ENCODE measurements around the gene UBXN11.

The UBXN11 gene

DNA sequence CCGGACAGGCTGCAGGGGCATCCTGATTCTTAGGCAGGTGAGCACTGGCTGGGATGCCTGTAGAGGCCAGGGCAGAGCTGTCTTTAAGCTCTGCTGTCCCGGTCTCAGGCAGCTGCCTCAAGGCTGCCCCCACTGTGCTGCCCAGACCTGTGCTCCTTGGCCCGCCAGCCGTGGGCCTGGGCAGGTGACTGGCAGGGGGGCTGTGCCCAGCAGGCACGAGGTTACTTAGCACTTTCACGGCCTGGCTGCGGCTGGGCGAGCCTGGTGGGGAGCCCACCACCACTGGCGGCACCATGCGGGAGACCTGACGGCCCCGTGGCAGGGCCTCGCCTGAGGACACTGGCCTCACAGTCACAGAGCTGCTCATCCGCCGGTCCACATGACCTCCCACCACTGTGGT lies 39.3 kb upstream of the UBXN11 start:
- DNase-seq (ENCODE audit: low read depth), result no peak
- no peak overlapping the region for H3K4me3 ChIP-seq (ENCODE audit: low read length)
- TF ChIP-seq, protein P1, sequence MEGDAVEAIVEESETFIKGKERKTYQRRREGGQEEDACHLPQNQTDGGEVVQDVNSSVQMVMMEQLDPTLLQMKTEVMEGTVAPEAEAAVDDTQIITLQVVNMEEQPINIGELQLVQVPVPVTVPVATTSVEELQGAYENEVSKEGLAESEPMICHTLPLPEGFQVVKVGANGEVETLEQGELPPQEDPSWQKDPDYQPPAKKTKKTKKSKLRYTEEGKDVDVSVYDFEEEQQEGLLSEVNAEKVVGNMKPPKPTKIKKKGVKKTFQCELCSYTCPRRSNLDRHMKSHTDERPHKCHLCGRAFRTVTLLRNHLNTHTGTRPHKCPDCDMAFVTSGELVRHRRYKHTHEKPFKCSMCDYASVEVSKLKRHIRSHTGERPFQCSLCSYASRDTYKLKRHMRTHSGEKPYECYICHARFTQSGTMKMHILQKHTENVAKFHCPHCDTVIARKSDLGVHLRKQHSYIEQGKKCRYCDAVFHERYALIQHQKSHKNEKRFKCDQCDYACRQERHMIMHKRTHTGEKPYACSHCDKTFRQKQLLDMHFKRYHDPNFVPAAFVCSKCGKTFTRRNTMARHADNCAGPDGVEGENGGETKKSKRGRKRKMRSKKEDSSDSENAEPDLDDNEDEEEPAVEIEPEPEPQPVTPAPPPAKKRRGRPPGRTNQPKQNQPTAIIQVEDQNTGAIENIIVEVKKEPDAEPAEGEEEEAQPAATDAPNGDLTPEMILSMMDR (conservative IDR thresholded peaks at IDR 0.05; ENCODE audit: low read length), result no peak

DNA sequence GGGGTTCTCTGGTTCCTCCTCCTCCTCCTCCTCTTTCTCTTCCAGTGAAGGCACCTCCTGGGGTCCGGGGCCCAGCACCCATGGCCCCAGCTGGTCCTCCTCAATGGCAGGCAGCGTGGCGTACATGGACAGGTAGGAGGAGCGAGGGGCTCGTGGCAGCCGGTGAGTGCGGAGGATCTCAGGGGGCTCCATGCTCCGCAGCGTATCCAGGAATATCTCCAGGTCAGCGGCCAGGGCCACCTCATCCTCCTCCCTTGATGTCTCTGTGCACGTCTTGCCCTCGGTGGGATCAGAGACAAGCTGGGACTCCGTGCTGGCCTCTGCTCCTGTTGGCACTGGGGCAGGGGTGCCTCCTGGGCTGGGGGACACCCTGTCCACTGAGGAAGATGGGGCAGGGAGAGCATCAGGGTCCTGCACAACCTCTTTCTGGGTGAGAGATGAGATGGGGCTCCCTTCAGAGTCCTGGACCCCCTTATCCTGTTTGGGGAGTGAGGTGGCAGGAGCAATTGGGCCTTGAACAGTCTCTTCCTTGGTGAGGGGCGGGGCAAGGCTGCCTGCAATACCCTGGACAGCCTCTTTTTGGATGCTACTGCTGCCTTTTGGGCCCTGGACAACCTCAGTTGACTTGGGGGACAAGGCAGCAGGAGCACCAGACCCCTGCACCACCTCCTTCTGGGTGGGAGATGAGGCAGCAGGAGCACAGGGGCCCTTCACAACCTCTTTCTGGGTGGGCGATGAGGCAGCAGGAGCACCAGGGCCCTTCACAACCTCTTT lies 37.9 kb upstream of the UBXN11 start:
- H3K4me3 ChIP-seq (ENCODE audit: low read length), result no peak overlapping the region
- TF ChIP-seq, protein P1 (conservative IDR thresholded peaks at IDR 0.05; ENCODE audit: low read length), result no peak

DNA sequence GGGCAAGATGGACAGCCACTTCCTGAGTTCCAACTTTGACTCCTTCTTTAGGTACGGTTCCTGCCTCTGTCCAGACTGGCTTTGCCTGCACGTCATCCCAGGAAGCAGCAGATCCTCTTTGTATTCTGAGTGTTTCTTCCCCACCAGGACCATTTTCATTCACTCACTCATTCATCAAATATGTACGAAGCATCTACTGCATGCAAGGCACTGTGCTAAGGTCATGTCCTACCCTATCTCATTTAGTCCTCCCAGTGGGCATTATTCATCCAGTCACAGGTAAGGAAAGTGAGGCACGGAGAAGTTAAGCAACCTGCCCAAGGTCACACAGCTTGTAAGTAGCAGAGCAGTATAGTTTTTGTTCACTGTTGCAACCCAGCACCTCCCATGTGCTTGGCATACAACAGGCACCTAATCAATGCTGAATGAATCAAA lies 33.6 kb upstream of the UBXN11 start:
- no peak overlapping the region for H3K4me3 ChIP-seq (ENCODE audit: low read length)
- TF ChIP-seq, protein P1 (conservative IDR thresholded peaks at IDR 0.05; ENCODE audit: low read length), result no peak
- no peak for DNase-seq (ENCODE audit: low read depth)

More for the DNA sequence above, 37.9 kb upstream of the UBXN11 start:
- DNase-seq (ENCODE audit: low read depth), result no peak

DNA sequence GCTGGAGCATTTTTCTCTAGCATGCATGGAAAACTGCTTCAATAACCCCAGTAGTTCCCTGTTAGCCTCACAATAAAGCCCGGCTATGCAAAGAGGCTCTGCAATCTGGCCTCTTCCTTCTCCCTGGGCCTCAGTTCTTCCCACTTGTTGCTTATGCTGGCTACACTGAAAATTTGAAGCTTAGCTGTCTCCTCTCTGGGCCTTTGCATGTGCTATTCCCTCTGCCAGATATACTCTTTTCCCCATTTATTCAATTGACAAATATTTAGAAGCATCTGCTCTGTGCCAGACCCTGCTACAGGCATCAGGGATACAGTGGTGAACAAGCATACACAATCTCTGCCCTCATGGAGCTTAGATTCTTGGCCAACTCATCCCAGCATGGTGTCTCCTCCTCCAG lies 32.2 kb upstream of the UBXN11 start:
- TF ChIP-seq, protein P1 (conservative IDR thresholded peaks at IDR 0.05; ENCODE audit: low read length), result no peak
- DNase-seq (ENCODE audit: low read depth), result no peak

DNA sequence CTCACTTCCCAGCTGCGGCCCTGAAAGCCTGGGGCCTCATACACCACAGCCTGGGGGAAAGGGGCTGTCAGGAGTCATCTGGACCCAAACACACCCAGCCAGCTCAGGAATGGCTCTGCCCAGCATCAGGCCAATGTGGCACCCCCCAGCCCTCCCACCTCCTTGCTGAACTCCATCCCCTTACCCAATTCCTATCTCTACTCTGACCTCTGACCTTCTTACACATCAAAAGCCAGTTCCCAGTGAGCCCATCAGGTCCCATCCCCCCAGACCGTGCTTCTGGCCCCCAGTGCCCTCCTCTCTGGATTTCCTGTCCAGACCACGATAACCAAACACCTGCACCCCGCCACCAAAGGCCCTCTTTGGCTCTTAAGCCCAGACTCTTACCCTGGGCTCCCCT lies 31.2 kb upstream of the UBXN11 start:
- TF ChIP-seq, protein P1 (conservative IDR thresholded peaks at IDR 0.05; ENCODE audit: low read length), result no peak

More for the DNA sequence above, 32.2 kb upstream of the UBXN11 start:
- no peak overlapping the region for H3K4me3 ChIP-seq (ENCODE audit: low read length)

DNA sequence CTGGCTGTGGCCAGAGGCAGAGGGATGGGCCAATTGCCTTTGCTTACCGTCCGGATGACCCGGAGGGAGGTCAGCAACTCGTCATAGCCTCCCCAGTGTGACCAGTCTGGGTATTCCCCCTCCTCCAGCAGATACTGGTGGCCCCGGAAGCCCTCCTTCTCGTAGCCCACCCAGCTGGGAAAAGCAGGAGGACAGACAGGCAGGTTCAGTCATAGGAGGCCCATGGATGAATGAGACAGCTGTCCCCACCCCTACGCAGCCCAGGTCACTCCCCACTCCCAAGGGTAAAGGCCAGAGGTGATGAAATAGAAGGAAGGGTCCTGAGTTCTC lies 30.7 kb upstream of the UBXN11 start:
- H3K4me3 ChIP-seq (ENCODE audit: low read length), result no peak overlapping the region
- TF ChIP-seq, protein P1 (conservative IDR thresholded peaks at IDR 0.05; ENCODE audit: low read length), result no peak
- no peak for DNase-seq (ENCODE audit: low read depth)

More for the DNA sequence above, 31.2 kb upstream of the UBXN11 start:
- DNase-seq (ENCODE audit: low read depth), result no peak
- no peak overlapping the region for H3K4me3 ChIP-seq (ENCODE audit: low read length)

DNA sequence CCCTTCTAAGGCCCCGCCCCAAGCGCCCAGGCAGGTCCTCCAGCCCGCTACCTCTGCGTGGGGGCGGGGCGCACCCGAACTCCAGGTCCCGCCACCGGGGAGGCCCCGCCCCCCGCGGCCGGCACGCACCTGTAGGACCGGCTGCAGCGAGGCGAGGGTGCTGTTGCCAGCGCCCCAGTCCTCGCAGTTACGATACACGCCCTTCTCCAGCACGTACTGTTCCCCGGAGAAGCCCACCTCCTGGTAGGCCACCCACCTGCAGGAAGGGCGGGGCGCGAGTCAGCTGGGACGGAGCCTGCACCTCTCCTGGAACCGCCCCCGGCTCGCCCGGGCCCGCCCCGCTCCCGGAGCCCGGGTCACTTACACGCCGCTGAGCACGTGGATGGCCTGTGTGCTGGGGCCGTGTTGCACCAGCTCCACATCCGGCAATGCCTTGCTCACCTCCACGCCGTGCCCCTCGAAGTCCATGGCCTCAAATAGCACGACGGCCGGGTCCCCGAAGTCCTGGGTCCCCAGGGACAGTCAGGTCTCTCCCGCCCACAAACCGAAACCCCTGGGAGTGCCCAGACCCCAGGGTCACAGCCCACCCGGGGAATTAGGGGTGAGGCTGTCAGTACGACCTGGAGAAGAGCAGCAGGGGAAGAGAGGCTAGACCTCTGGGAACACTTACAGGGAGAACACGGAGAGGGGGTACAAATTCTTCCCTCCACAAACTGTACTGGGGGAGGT lies 30.2 kb upstream of the UBXN11 start:
- DNase-seq (ENCODE audit: low read depth), result no peak
- H3K4me3 ChIP-seq (ENCODE audit: low read length), result peak overlapping the region; percentile 63
- TF ChIP-seq, protein P1 (conservative IDR thresholded peaks at IDR 0.05; ENCODE audit: low read length), result no peak

All from AG10803 (cell line).